ENCODE data around the gene TENM4.

DNA sequence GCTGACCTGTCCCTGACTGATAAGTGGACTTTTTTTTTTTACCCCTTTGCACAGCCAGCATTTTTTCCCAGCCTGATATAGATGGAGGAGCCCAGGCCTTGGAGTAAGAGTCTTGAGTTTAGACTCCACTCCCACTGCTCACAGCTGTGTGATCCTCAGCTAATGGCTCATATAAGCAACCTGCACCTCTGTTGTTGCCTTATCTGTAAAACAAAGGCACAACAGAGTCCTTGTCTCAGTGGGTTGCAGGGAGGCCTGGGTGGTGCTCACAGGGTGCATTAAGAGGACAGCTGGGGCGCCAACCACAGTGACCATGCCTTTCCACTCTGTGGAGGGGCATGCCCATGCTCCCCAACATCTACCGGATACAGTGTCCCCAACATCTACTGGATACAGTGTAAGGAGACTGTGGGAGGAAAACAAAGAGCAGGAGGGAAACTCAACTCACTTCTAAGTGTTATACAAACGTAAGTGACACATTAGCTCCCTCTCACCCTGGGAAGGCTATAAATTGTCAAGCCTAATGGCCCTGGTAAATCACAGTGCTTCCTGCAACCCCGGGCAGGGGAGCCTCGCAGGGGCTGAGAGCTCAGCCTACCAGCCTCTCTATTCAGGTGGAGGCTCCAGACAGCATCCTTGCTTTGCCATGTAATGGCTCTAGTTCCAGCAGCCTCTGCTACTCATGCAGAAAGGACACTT lies 109.5 kb downstream of the TENM4 start:
- TF ChIP-seq, protein P1, sequence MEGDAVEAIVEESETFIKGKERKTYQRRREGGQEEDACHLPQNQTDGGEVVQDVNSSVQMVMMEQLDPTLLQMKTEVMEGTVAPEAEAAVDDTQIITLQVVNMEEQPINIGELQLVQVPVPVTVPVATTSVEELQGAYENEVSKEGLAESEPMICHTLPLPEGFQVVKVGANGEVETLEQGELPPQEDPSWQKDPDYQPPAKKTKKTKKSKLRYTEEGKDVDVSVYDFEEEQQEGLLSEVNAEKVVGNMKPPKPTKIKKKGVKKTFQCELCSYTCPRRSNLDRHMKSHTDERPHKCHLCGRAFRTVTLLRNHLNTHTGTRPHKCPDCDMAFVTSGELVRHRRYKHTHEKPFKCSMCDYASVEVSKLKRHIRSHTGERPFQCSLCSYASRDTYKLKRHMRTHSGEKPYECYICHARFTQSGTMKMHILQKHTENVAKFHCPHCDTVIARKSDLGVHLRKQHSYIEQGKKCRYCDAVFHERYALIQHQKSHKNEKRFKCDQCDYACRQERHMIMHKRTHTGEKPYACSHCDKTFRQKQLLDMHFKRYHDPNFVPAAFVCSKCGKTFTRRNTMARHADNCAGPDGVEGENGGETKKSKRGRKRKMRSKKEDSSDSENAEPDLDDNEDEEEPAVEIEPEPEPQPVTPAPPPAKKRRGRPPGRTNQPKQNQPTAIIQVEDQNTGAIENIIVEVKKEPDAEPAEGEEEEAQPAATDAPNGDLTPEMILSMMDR (IDR thresholded peaks at IDR 0.05), result no peak
- no peak for TF ChIP-seq POLR2A (IDR thresholded peaks at IDR 0.05)

All from Peyer's patch (tissue), 4 donors.